Neural progenitor cell (in vitro differentiated cells): ENCODE measurements around the gene SLMAP. TPM values are rescaled to one million over a fixed set of nuclear protein-coding genes. Genes with fewer than 3 reads are reported as not detected.
A peak's percentile ranks its signal among the peaks of the same experiment; 100 is the strongest.
"Not testable (repeated sequence)": the region's sequence is repeated elsewhere in the genome, so short reads cannot be mapped to it uniquely, and the experiment has no call there.

Source experiments
- DNase-seq: peaks from one replicate; pipeline ENCODE4 v3.0.0-alpha.2; 2016; ENCODE audit warnings: low spot score
- H2AFZ ChIP-seq: fragments of 200-600 bp; sonication (generic); replicated peaks from 2 replicates; pipeline ENCODE4 v1.6.1; 2016; ENCODE audit warnings: antibody characterized with exemption
- H3F3A ChIP-seq: fragments of 200-600 bp; sonication (generic); 2 replicates; pipeline ENCODE4 v1.6.1; 2016; ENCODE audit warnings: antibody characterized with exemption, low read depth
- H3K27ac ChIP-seq: fragments of 200-600 bp; sonication (generic); 2 replicates; pipeline ENCODE4 v1.5.1; 2016; ENCODE audit warnings: mild to moderate bottlenecking
- H3K27me3 ChIP-seq: fragments of 200-600 bp; sonication (generic); 2 replicates; pipeline ENCODE4 v1.6.1; 2016; ENCODE audit warnings: mild to moderate bottlenecking, moderate library complexity
- H3K36me3 ChIP-seq: fragments of 200-600 bp; sonication (generic); 2 replicates; pipeline ENCODE4 v1.5.1; 2016
- H3K4me1 ChIP-seq: fragments of 200-600 bp; sonication (generic); 2 replicates; pipeline ENCODE4 v1.6.1; 2016; ENCODE audit warnings: mixed run types
- H3K4me2 ChIP-seq: fragments of 200-600 bp; sonication (generic); 2 replicates; pipeline ENCODE4 v1.6.1; 2016
- H3K4me3 ChIP-seq: fragments of 200-600 bp; sonication (generic); 2 replicates; pipeline ENCODE4 v1.5.1; 2016
- H3K79me2 ChIP-seq: fragments of 200-600 bp; sonication (generic); 2 replicates; pipeline ENCODE4 v1.6.1; 2016; ENCODE audit warnings: low read depth
- H3K9ac ChIP-seq: fragments of 200-600 bp; sonication (generic); 2 replicates; pipeline ENCODE4 v1.6.1; 2016
- H3K9me3 ChIP-seq: fragments of 200-600 bp; sonication (generic); 2 replicates; pipeline ENCODE4 v1.5.1; 2016; ENCODE audit warnings: low read depth
- H4K20me1 ChIP-seq: fragments of 200-600 bp; sonication (generic); 2 replicates; pipeline ENCODE4 v1.6.1; 2016; ENCODE audit warnings: low read depth
- H3K27ac Mint-ChIP-seq: 3 replicates; pipeline ENCODE4 v1.8.0; 2021; ENCODE audit warnings: mixed read lengths
- H3K27me3 Mint-ChIP-seq: 2 replicates; pipeline ENCODE4 v1.8.0; 2022; ENCODE audit warnings: low read depth, mild to moderate bottlenecking, inconsistent platforms, moderate library complexity, mixed read lengths; ENCODE audit not compliant: insufficient read depth
- H3K36me3 Mint-ChIP-seq: 3 replicates; pipeline ENCODE4 v1.8.0; 2021; ENCODE audit warnings: mixed read lengths
- H3K4me1 Mint-ChIP-seq: 3 replicates; pipeline ENCODE4 v1.8.0; 2021; ENCODE audit warnings: mixed read lengths
- H3K4me3 Mint-ChIP-seq: 3 replicates; pipeline ENCODE4 v1.8.0; 2021; ENCODE audit warnings: mild to moderate bottlenecking, moderate library complexity, mixed read lengths
- H3K9me3 Mint-ChIP-seq: 3 replicates; pipeline ENCODE4 v1.8.0; 2020; ENCODE audit warnings: mixed read lengths
- CTCF ChIP-seq: fragments of 200-600 bp; sonication (generic); IDR thresholded peaks from 2 replicates; pipeline ENCODE4 v1.5.1; 2017; ENCODE audit warnings: antibody characterized with exemption, mild to moderate bottlenecking
- EZH2 ChIP-seq: fragments of 200-600 bp; sonication (generic); IDR thresholded peaks from 2 replicates; pipeline ENCODE4 v1.6.1; 2017; ENCODE audit warnings: antibody characterized with exemption, mild to moderate bottlenecking, moderate library complexity
- EZH2phosphoT487 ChIP-seq: fragments of 200-600 bp; sonication (generic); IDR thresholded peaks from 2 replicates; pipeline ENCODE4 v1.6.1; 2017; ENCODE audit warnings: antibody characterized with exemption
- total RNA-seq: library from RNA; depleted of rRNA; stranded (reverse); fragments of >200 nt; gene quantifications from 2 replicates; pipeline ENCODE4 v1.2.3, GENCODE V29; 2015; ENCODE audit warnings: low replicate concordance

SLMAP gene
- total RNA-seq, 1 donor from 2014 or later: 59.4 TPM

GRCh38 chr3:57864853-57865252 is 108.7 kb downstream of the SLMAP start:
- H3K4me1 Mint-ChIP-seq: peaks cover 5% of the 10 kb centered on the region

GRCh38 chr3:57869110-57869509 is 113.0 kb downstream of the SLMAP start:
- H3K4me2 ChIP-seq, H3K4me1 Mint-ChIP-seq, H3K36me3 ChIP-seq, H2AFZ ChIP-seq, H3K27me3 ChIP-seq, H3K4me3 Mint-ChIP-seq, H4K20me1 ChIP-seq, H3K9me3 Mint-ChIP-seq, H3K27me3 Mint-ChIP-seq, H3K9ac ChIP-seq, H3K79me2 ChIP-seq, H3K36me3 Mint-ChIP-seq, H3F3A ChIP-seq, H3K27ac ChIP-seq, DNase-seq, H3K27ac Mint-ChIP-seq, H3K9me3 ChIP-seq, H3K4me1 ChIP-seq, H3K4me3 ChIP-seq: not testable (repeated sequence)

More at GRCh38 chr3:57864853-57865252, 108.7 kb downstream of the SLMAP start:
- no peak for DNase-seq
- Histone ChIP-seq H3K27ac (no peak overlapping the region), H3K36me3 (peaks cover 3% of the 10 kb centered on the region), H3K9me3 (no peaks in the 10 kb centered on the region), H3K4me2 (no peak overlapping the region), H3K4me3 (no peak overlapping the region), H3K4me1 (no peaks in the 10 kb centered on the region), H3K9ac (no peak overlapping the region), H2AFZ (no peak overlapping the region), H4K20me1 (no peaks in the 10 kb centered on the region), H3K79me2 (no peaks in the 10 kb centered on the region), H3F3A (no peaks in the 10 kb centered on the region), H3K27me3 (no peaks in the 10 kb centered on the region)
- H3K4me3 Mint-ChIP-seq: no peak overlapping the region
- TF ChIP-seq EZH2 (no peak), CTCF (peak; percentile 24), EZH2phosphoT487 (no peak)
- no peak overlapping the region for H3K27ac Mint-ChIP-seq
- H3K9me3 Mint-ChIP-seq: no peaks in the 10 kb centered on the region
- no peaks in the 10 kb centered on the region for H3K27me3 Mint-ChIP-seq
- H3K36me3 Mint-ChIP-seq: peaks cover 19% of the 10 kb centered on the region

- no peaks in the 10 kb centered on the region for H3F3A ChIP-seq
- no peak overlapping the region for H3K27ac ChIP-seq
- H3K4me1 ChIP-seq: no peaks in the 10 kb centered on the region
- H3K9ac ChIP-seq: no peak overlapping the region
- H4K20me1 ChIP-seq: no peaks in the 10 kb centered on the region
- Mint-ChIP-seq H3K4me3 (no peak overlapping the region), H3K9me3 (no peaks in the 10 kb centered on the region), H3K4me1 (no peaks in the 10 kb centered on the region), H3K27ac (no peak overlapping the region), H3K27me3 (no peaks in the 10 kb centered on the region), H3K36me3 (peaks cover 3% of the 10 kb centered on the region)
- DNase-seq: no peak
- H3K4me2 ChIP-seq: no peak overlapping the region
- no peaks in the 10 kb centered on the region for H3K27me3 ChIP-seq
- H2AFZ ChIP-seq: no peak overlapping the region
- no peak for TF ChIP-seq EZH2
- TF ChIP-seq CTCF: no peak
- TF ChIP-seq EZH2phosphoT487: no peak
- H3K4me3 ChIP-seq: no peak overlapping the region
- H3K36me3 ChIP-seq: no peaks in the 10 kb centered on the region
- no peaks in the 10 kb centered on the region for H3K9me3 ChIP-seq
- no peaks in the 10 kb centered on the region for H3K79me2 ChIP-seq
These were observed 116.5 kb downstream of the SLMAP start for GRCh38 chr3:57872606-57873005.

- Mint-ChIP-seq H3K4me3 (no peak overlapping the region), H3K36me3 (no peaks in the 10 kb centered on the region), H3K27ac (no peak overlapping the region), H3K27me3 (no peaks in the 10 kb centered on the region), H3K4me1 (no peaks in the 10 kb centered on the region), H3K9me3 (no peaks in the 10 kb centered on the region)
- Histone ChIP-seq H3K9ac (no peak overlapping the region), H3K27me3 (no peaks in the 10 kb centered on the region), H3F3A (no peaks in the 10 kb centered on the region), H3K79me2 (no peaks in the 10 kb centered on the region), H4K20me1 (no peaks in the 10 kb centered on the region), H3K36me3 (no peaks in the 10 kb centered on the region), H3K4me2 (no peak overlapping the region), H3K4me1 (no peaks in the 10 kb centered on the region), H3K27ac (no peak overlapping the region), H3K4me3 (no peak overlapping the region), H3K9me3 (no peaks in the 10 kb centered on the region), H2AFZ (no peak overlapping the region)
- DNase-seq: no peak
- TF ChIP-seq EZH2: no peak
- no peak for TF ChIP-seq EZH2phosphoT487
These were observed 120.5 kb downstream of the SLMAP start for GRCh38 chr3:57876632-57877031.
